ENCODE results near the gene STAC.

The STAC gene, protein sequence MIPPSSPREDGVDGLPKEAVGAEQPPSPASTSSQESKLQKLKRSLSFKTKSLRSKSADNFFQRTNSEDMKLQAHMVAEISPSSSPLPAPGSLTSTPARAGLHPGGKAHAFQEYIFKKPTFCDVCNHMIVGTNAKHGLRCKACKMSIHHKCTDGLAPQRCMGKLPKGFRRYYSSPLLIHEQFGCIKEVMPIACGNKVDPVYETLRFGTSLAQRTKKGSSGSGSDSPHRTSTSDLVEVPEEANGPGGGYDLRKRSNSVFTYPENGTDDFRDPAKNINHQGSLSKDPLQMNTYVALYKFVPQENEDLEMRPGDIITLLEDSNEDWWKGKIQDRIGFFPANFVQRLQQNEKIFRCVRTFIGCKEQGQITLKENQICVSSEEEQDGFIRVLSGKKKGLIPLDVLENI

DNA sequence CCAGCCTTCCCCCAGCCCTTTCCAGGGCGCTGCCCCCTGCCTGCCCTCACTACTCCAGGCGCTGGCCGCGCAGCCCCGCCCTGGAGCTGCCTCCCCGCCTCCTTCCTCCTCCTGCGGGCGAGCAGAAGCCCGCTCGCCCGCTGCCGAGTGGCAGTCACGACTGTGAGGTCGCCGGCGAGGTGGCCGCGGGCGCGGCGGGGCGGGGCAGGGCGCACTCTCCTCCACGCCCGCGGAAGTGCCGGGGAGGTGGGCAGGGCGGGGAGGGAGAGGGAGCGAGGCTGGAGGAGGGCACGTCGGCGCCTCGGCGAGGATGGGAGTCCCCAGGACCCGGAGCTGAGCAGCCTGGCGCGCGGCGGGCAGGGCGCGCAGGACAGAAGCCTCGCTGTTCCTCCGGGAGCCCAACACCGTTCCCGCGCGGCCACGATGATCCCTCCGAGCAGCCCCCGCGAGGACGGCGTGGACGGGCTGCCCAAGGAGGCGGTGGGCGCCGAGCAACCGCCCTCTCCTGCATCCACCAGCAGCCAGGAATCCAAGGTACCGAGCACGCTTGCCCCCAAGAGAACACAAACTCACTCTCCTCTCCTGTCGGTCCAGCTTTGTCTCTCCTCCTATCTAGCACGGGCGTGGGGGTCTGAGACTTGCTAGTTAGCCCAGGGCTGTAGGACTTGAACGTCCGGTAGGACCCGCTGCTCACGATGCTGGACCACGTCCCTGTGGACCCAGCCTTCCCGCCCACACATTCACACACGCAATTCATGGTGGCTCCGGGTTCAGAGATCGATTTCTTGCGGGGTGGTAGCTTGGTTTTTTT lies at the start of gene STAC:
TSS of gene STAC (plus strand) at position 284 of the 811 bp plus-strand sequence. CDS start at position 424, 140 bp downstream.
- DNase-seq: peak; percentile 70

DNA sequence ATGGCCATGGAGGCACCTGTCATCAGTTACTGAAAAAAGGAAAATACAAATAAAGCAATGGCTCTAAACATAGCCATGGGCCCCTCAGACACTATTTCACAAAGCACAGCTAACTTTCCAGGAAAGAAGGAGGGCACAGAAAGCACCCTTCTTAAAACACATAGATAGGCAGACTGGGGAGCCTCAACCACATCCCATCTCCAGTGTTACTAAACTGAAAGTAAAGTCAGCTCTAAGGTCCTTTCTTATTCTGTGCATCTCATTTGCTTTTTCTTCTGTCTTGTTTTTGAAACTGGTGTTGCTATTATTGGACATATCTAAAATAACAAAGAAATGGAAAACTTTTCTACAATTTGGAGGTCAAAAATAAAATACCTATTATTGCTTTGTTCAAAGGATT lies 48.2 kb upstream of the STAC start:
- no peak for DNase-seq

DNA sequence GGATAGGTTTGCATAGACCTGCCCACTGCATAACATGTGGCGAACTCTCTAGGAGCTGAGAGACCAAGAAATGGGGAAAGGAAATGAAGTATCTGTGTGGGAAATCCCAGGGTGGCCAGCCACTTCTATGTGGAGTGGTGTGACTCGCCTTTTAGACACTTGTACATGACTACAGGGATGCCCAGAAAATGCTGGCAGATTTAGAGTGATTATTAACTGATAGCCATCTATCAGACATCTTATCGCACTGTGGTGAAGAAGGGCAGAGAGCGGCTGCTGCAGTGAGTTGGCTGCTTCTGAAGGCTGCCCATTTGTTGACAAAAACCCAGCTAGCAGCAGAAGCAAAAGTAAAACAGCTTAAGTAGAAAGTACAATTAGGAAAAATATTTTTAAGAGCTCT lies 18.1 kb upstream of the STAC start:
- peak; percentile 4 for DNase-seq

GRCh38 chr3:36362973-36363372 lies 17.3 kb upstream of the STAC start:
- no peak for DNase-seq

DNA sequence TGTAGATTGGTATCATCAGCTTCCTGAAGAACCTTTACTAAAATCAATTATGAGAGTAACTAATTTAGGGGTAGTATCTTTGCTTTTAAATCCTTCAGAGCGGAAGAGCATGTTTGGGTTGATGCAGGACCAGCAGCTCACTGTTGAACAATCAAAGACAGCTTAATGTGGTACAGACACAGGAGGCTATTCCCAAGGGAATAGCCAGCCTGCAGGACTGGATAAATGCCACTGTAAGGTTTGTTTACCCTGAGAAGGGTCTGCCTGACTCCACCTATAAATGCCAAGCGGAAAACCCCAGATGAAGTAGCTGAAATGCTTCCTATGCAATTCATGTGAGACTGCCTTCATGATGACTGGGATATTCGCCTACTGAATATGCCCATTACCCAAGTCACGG lies 16.0 kb upstream of the STAC start:
- no peak for DNase-seq

DNA sequence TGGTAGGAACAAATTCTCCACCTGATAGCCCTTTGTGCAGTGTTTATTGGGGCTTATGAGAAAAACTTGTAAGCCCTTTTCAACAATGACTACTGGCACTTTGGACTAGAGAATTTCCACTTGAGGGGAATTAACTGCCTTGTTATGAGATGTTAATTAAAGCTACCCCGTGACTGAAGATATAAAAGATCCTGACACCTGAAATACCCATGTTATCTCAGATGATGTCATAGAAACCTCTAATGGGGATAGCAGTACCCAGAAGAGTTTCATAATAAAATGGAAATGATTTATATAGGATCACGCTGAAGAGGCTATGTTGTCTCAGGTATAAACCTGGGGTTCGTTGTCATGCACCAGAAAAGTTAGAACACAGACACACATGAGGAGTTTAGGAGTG lies 14.5 kb upstream of the STAC start:
- DNase-seq: no peak

- no peak for DNase-seq
Observed at GRCh38 chr3:36366308-36366707, 14.0 kb upstream of the STAC start.

GRCh38 chr3:36367912-36368573 lies 12.3 kb upstream of the STAC start:
- peak; percentile 6 for DNase-seq

- DNase-seq: no peak
Observed at GRCh38 chr3:36372534-36372935, 7.8 kb upstream of the STAC start.

- no peak for DNase-seq
Observed at GRCh38 chr3:36373084-36373483, 7.2 kb upstream of the STAC start.

DNA sequence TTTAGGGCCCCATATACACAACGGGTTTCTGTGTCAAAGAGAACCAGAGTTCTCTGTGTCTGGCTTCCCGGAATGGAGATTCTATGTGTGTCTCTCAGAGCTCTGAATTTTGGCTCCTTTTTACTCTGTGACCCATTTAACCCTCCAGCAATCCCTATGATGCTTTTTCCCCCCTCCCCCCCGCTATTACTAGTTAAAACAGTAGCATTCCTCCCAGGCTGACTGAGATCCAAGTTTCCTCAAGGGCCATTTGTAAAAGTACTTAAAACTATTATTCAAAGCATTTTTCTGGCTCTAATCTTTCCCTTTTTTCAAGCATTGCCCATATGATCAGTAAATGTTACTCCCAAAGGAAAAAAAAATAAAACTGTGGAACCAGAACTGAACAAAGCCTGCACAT lies 6.6 kb upstream of the STAC start:
- DNase-seq: no peak

DNA sequence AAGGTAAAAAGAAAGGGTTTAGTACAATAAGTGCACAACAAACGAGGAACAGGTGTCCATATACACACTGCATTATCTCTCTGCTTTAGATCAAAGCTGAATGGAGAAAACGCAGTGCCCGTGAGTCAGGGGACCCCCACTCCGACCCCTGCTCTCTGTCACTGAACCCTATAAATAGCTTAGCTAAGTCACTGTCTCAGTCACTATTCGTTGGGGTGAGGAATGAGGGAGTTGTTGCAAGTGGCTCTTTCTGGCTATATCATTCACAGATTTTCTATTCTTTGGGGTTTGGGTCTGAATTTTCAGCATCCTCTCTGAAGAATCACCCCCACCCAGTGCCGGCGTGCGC lies 458 bp upstream of the STAC start:
- DNase-seq: no peak

DNA sequence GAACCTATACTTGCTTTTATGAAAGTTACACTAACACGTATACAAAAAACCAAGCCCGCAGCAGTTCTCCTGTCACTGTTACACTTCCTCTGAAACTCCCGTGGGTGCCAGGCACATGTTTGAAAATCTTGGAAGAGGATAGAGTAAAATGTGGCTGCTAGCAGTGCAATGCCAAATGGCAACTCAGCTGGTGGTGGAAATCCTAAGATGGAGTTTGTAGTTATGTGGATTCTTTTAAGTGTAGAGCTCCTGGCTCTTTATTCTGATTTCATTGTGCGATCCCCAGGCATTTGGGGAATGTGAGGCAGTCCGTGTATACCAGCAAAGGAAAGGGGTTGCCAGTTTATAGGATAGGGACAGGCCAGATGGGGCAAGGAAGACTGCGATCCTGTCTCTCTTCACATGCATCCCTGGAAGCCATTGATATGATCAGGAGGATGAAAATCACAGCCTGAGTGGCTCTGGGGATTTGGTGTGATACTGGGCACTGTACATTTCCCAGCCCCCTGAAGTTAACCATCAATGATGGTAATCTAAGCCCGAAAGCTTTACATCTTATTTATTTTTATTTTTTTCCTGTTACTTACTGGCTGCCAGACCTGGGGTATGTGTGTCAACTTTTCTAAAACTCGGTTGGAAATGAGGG lies 1.1 kb downstream of the STAC start:
- DNase-seq: no peak

- DNase-seq: peak; percentile 37
Observed at GRCh38 chr3:36393563-36393962, 13.3 kb downstream of the STAC start.

DNA sequence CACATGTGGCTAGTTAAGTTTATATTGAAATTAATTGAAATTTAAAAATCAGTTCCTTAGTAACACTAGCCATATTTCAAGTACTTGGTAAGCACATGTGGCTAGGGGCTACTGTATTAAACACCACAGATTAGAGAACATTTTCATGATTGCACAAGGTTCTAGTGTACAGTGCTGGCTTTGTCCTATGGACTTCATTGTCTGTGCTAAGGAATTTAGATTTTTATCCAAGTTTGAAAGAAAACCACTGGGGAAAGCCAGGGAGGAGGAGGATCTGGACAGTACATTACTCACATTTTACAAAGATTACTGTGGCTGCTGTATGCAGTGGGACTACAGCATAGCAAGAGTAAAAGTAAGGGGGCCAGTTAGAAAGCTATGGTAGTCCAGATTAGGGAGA lies 13.9 kb downstream of the STAC start:
- no peak for DNase-seq

GRCh38 chr3:36397841-36398240 lies 17.5 kb downstream of the STAC start:
- DNase-seq: no peak

DNA sequence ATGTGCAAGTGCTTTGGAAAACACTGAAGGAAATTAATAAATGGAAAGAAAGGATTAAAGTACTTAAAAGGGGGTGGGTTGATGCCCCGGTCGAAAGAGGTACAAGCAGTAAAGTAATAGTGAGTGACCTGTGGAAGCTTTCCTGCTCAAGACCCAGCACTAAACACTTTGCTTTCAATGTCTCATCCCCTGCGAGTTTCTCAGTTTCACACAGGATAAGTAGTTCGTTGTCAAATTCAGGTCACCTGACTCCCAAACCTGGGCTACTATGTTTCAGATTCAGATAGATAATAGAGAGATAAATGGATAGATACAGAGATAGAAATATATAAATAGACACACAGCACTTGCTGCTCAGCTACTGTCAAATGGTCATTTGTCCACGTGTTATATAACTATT lies 19.6 kb downstream of the STAC start:
- no peak for DNase-seq

DNA sequence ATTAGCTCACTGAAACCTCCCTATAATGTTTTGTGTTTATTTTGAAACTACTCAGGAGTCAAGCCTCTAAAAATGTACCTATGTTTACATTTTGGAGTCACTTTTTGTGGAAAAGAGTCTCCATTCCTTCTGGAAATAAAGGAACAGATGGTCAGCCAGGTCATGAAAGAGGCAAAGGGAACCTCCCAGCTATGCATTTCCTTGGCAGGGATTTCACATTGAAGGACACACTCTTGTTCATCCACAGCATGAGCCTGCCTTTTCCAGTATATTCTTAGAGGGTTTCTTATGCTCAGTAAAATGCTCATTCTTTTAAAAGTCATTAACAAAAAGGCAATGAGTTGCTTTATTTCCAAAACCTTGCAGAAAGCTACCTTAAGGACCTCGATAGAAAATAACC lies 20.8 kb downstream of the STAC start:
- DNase-seq: no peak

GRCh38 chr3:36403661-36404060 lies 23.4 kb downstream of the STAC start:
- DNase-seq: no peak

DNA sequence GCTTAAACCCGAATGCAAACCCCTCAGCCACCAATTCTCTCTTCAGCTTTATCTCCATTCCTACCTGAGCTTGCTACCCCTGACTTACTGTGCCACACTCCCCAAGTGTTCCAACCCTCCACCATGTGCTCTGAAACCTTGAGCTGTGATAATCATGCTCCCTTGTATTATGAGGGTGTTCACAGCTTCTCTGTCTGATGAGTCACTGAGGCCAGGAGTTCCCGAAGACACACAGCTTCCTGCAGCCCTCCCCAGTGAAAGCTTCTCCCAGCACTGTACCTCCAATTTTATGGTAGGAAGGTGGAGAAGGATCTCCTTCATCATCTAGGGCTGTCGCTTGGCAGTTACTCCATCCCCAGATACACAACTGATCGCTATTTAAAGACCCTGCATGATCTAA lies 24.9 kb downstream of the STAC start:
- no peak for DNase-seq

GRCh38 chr3:36408146-36408545 lies 27.8 kb downstream of the STAC start:
- DNase-seq: peak; percentile 36

GRCh38 chr3:36409862-36410261 lies 29.6 kb downstream of the STAC start:
- no peak for DNase-seq

DNA sequence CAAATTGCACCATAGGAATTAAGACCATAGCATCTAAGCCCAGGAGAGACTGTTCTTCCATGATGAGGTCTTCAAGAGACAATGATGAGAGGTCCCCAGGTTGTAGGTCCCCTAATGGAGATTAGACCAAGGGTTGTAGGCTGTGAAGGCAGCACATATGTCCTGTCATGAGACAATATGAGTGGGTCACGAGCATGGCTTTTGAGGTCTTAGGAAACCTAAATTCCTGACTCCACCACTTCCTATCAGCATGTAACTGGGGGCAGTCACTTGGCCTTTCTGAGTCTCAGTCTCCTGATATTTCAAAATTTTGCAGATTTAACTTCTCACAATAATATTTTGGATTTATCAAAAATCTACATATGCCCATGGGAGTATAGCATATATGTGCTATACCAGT lies 31.3 kb downstream of the STAC start:
- DNase-seq: no peak
